ENCODE data around the gene CCDC59.

- TF ChIP-seq CTCF (IDR thresholded peaks at IDR 0.05) (no peak), HOXB13 (CRISPR knock-in tag; IDR thresholded peaks at IDR 0.05; ENCODE audit: low read depth) (no peak), POLR2A (IDR thresholded peaks at IDR 0.05; ENCODE audit: low read length) (no peak), RAD21 (conservative IDR thresholded peaks at IDR 0.05 in 1 of 2, IDR thresholded peaks at IDR 0.05 in 1 of 2) (no peak), EP300 (IDR thresholded peaks at IDR 0.05) (no peak), USF2 (IDR thresholded peaks at IDR 0.05) (no peak), HDAC2 (IDR thresholded peaks at IDR 0.05) (no peak), SREBF2 (IDR thresholded peaks at IDR 0.05) (no peak), RFX5 (IDR thresholded peaks at IDR 0.05) (no peak), EHF (CRISPR knock-in tag; IDR thresholded peaks at IDR 0.05) (no peak), ESRRA (IDR thresholded peaks at IDR 0.05; ENCODE audit: borderline replicate concordance, low read length) (no peak), MAX (IDR thresholded peaks at IDR 0.05) (no peak), POLR2AphosphoS2 (conservative IDR thresholded peaks at IDR 0.05; ENCODE audit: low read length) (no peak)
Measured at GRCh38 chr12:82319276-82319675, 38.9 kb downstream of the CCDC59 start.

Measured in A549 (cell line).